ENCODE results near the gene MMP24OS. TPM values are rescaled to one million over a fixed set of nuclear protein-coding genes. Genes with fewer than 3 reads are reported as not detected.
A peak's percentile ranks its signal among the peaks of the same experiment; 100 is the strongest.
"Not testable (repeated sequence)": the region's sequence is repeated elsewhere in the genome, so short reads cannot be mapped to it uniquely, and the experiment has no call there.

MMP24OS gene
- total and polyA plus RNA-seq, 5 donors from 2014 or later, result 8.7 to 50.6 (median 9.6) TPM

- ATAC-seq (ENCODE audit: low read depth in 2 of 2), result no peak
- H3K27ac Mint-ChIP-seq, result no peak overlapping the region
Observed at GRCh38 chr20:35254448-35254999, 23.4 kb downstream of the MMP24OS start.

GRCh38 chr20:35253010-35253409 is 24.9 kb downstream of the MMP24OS start:
- Histone ChIP-seq H3K36me3 (ENCODE audit: control insufficient read depth, insufficient read depth, low read length) (no peaks in the 10 kb centered on the region), H3K27me3 (ENCODE audit: control insufficient read depth, insufficient read depth, low read length) (no peaks in the 10 kb centered on the region), H3K4me3 (ENCODE audit: low read depth, low read length) (no peak overlapping the region), H3K27ac (ENCODE audit: insufficient read depth, low read length, poor library complexity, severe bottlenecking) (no peak overlapping the region), H3K9me3 (ENCODE audit: control insufficient read depth in 2 of 2, low read length in 2 of 2) (no peaks in the 10 kb centered on the region), H3K4me1 (ENCODE audit: control insufficient read depth, insufficient read depth, low read length, poor library complexity, severe bottlenecking) (peaks cover 5% of the 10 kb centered on the region)
- peak overlapping the region in 2 of 3 donors; percentile 46 to 56 for H3K27ac Mint-ChIP-seq
- no peak for ATAC-seq (ENCODE audit: low read depth in 2 of 2)
- no peaks in the 10 kb centered on the region for H3K27me3 Mint-ChIP-seq
- no peak for DNase-seq
- peaks cover 25% of the 10 kb centered on the region for H3K36me3 Mint-ChIP-seq
- peaks cover 8 to 13% (median 10%) of the 10 kb centered on the region in 4 donors for H3K4me1 Mint-ChIP-seq
- no peaks in the 10 kb centered on the region for H3K9me3 Mint-ChIP-seq
- H3K4me3 Mint-ChIP-seq, result no peak overlapping the region

More at GRCh38 chr20:35254448-35254999, 23.4 kb downstream of the MMP24OS start:
- Mint-ChIP-seq H3K9me3 (no peaks in the 10 kb centered on the region), H3K27me3 (no peaks in the 10 kb centered on the region), H3K4me3 (no peak overlapping the region), H3K4me1 (peaks cover 10 to 16% (median 10%) of the 10 kb centered on the region in 4 donors), H3K36me3 (peaks cover 33% of the 10 kb centered on the region)
- H3K27ac ChIP-seq (ENCODE audit: insufficient read depth, low read length, poor library complexity, severe bottlenecking), result no peak overlapping the region
- no peaks in the 10 kb centered on the region for H3K27me3 ChIP-seq (ENCODE audit: control insufficient read depth, insufficient read depth, low read length)
- H3K4me3 ChIP-seq (ENCODE audit: low read depth, low read length), result no peak overlapping the region
- peaks cover 1% of the 10 kb centered on the region for H3K36me3 ChIP-seq (ENCODE audit: control insufficient read depth, insufficient read depth, low read length)
- peaks cover 5% of the 10 kb centered on the region for H3K4me1 ChIP-seq (ENCODE audit: control insufficient read depth, insufficient read depth, low read length, poor library complexity, severe bottlenecking)
- no peaks in the 10 kb centered on the region for H3K9me3 ChIP-seq (ENCODE audit: control insufficient read depth in 2 of 2, low read length in 2 of 2)
- DNase-seq, result no peak

- Mint-ChIP-seq H3K27ac (peak overlapping the region; percentile 43 to 82 (median 43)), H3K36me3 (peaks cover 29% of the 10 kb centered on the region), H3K4me1 (peaks cover 5 to 15% (median 10%) of the 10 kb centered on the region in 4 donors)
- H3K9me3 ChIP-seq (ENCODE audit: control insufficient read depth in 2 of 2, low read length in 2 of 2); H3K4me1 ChIP-seq (ENCODE audit: control insufficient read depth, insufficient read depth, low read length, poor library complexity, severe bottlenecking); H3K9me3 Mint-ChIP-seq; H3K4me3 Mint-ChIP-seq; H3K4me3 ChIP-seq (ENCODE audit: low read depth, low read length); H3K27ac ChIP-seq (ENCODE audit: insufficient read depth, low read length, poor library complexity, severe bottlenecking); DNase-seq; H3K36me3 ChIP-seq (ENCODE audit: control insufficient read depth, insufficient read depth, low read length); H3K27me3 ChIP-seq (ENCODE audit: control insufficient read depth, insufficient read depth, low read length); H3K27me3 Mint-ChIP-seq; ATAC-seq (ENCODE audit: low read depth in 2 of 2): not testable (repeated sequence)
Observed at GRCh38 chr20:35252598-35252997, 25.3 kb downstream of the MMP24OS start.

GRCh38 chr20:35252037-35252461 is 25.9 kb downstream of the MMP24OS start:
- Mint-ChIP-seq H3K4me1 (peaks cover 5 to 15% (median 10%) of the 10 kb centered on the region in 4 donors), H3K9me3 (no peaks in the 10 kb centered on the region), H3K27me3 (no peaks in the 10 kb centered on the region), H3K36me3 (peaks cover 29% of the 10 kb centered on the region), H3K4me3 (peak overlapping the region in 1 of 4 donors; percentile 22), H3K27ac (peak overlapping the region; percentile 43 to 82 (median 43))
- peak in 1 of 3 donors; percentile 45 for DNase-seq
- peak; percentile 52 to 63 for ATAC-seq (ENCODE audit: low read depth in 2 of 2)
- Histone ChIP-seq H3K27me3 (ENCODE audit: control insufficient read depth, insufficient read depth, low read length) (no peaks in the 10 kb centered on the region), H3K4me1 (ENCODE audit: control insufficient read depth, insufficient read depth, low read length, poor library complexity, severe bottlenecking) (peaks cover 5% of the 10 kb centered on the region), H3K36me3 (ENCODE audit: control insufficient read depth, insufficient read depth, low read length) (no peaks in the 10 kb centered on the region), H3K27ac (ENCODE audit: insufficient read depth, low read length, poor library complexity, severe bottlenecking) (no peak overlapping the region), H3K9me3 (ENCODE audit: control insufficient read depth in 2 of 2, low read length in 2 of 2) (no peaks in the 10 kb centered on the region), H3K4me3 (ENCODE audit: low read depth, low read length) (no peak overlapping the region)

- Histone ChIP-seq H3K36me3 (ENCODE audit: control insufficient read depth, insufficient read depth, low read length) (no peaks in the 10 kb centered on the region), H3K9me3 (ENCODE audit: control insufficient read depth in 2 of 2, low read length in 2 of 2) (no peaks in the 10 kb centered on the region), H3K4me3 (ENCODE audit: low read depth, low read length) (no peak overlapping the region), H3K27ac (ENCODE audit: insufficient read depth, low read length, poor library complexity, severe bottlenecking) (no peak overlapping the region), H3K27me3 (ENCODE audit: control insufficient read depth, insufficient read depth, low read length) (no peaks in the 10 kb centered on the region), H3K4me1 (ENCODE audit: control insufficient read depth, insufficient read depth, low read length, poor library complexity, severe bottlenecking) (peaks cover 5% of the 10 kb centered on the region)
- Mint-ChIP-seq H3K27ac (peak overlapping the region in 1 of 3 donors; percentile 31), H3K9me3 (no peaks in the 10 kb centered on the region), H3K27me3 (no peaks in the 10 kb centered on the region), H3K4me3 (no peak overlapping the region), H3K36me3 (peaks cover 25% of the 10 kb centered on the region), H3K4me1 (peaks cover 5 to 15% (median 10%) of the 10 kb centered on the region in 4 donors)
- ATAC-seq (ENCODE audit: low read depth in 2 of 2) (no peak), DNase-seq (no peak)
Observed at GRCh38 chr20:35251613-35251940, 26.3 kb downstream of the MMP24OS start.

- DNase-seq, result no peak
- peaks cover 5 to 12% (median 10%) of the 10 kb centered on the region in 4 donors for H3K4me1 Mint-ChIP-seq
- Histone ChIP-seq H3K4me3 (ENCODE audit: low read depth, low read length) (no peak overlapping the region), H3K4me1 (ENCODE audit: control insufficient read depth, insufficient read depth, low read length, poor library complexity, severe bottlenecking) (peaks cover 5% of the 10 kb centered on the region), H3K27me3 (ENCODE audit: control insufficient read depth, insufficient read depth, low read length) (no peaks in the 10 kb centered on the region), H3K27ac (ENCODE audit: insufficient read depth, low read length, poor library complexity, severe bottlenecking) (no peak overlapping the region), H3K9me3 (ENCODE audit: control insufficient read depth in 2 of 2, low read length in 2 of 2) (no peaks in the 10 kb centered on the region), H3K36me3 (ENCODE audit: control insufficient read depth, insufficient read depth, low read length) (no peaks in the 10 kb centered on the region)
- H3K36me3 Mint-ChIP-seq, result peaks cover 18% of the 10 kb centered on the region
- no peak overlapping the region for H3K27ac Mint-ChIP-seq
- no peak for ATAC-seq (ENCODE audit: low read depth in 2 of 2)
- H3K27me3 Mint-ChIP-seq, result no peaks in the 10 kb centered on the region
- no peaks in the 10 kb centered on the region for H3K9me3 Mint-ChIP-seq
- no peak overlapping the region for H3K4me3 Mint-ChIP-seq
Observed at GRCh38 chr20:35248641-35249475, 29.1 kb downstream of the MMP24OS start.

- H3K4me3 Mint-ChIP-seq, result no peak overlapping the region
- H3K27me3 ChIP-seq (ENCODE audit: control insufficient read depth, insufficient read depth, low read length), result no peaks in the 10 kb centered on the region
- H3K4me1 ChIP-seq (ENCODE audit: control insufficient read depth, insufficient read depth, low read length, poor library complexity, severe bottlenecking), result no peaks in the 10 kb centered on the region
- H3K27ac Mint-ChIP-seq, result no peak overlapping the region
- ATAC-seq (ENCODE audit: low read depth in 2 of 2), result no peak
- no peak overlapping the region for H3K27ac ChIP-seq (ENCODE audit: insufficient read depth, low read length, poor library complexity, severe bottlenecking)
- H3K9me3 ChIP-seq (ENCODE audit: control insufficient read depth in 2 of 2, low read length in 2 of 2), result no peaks in the 10 kb centered on the region
- no peak overlapping the region for H3K4me3 ChIP-seq (ENCODE audit: low read depth, low read length)
- no peaks in the 10 kb centered on the region for H3K36me3 ChIP-seq (ENCODE audit: control insufficient read depth, insufficient read depth, low read length)
- peaks cover 0 to 3% (median 2%) of the 10 kb centered on the region in 4 donors for H3K4me1 Mint-ChIP-seq
- peaks cover 11% of the 10 kb centered on the region for H3K36me3 Mint-ChIP-seq
- no peak for DNase-seq
- no peaks in the 10 kb centered on the region for H3K9me3 Mint-ChIP-seq
- H3K27me3 Mint-ChIP-seq, result no peaks in the 10 kb centered on the region
Observed at GRCh38 chr20:35246723-35247122, 31.2 kb downstream of the MMP24OS start.
